BJ (cell line): ENCODE measurements around the gene AP5Z1. TPM values are rescaled to one million over a fixed set of nuclear protein-coding genes. Genes with fewer than 3 reads are reported as not detected.

ENCODE experiments used
- CTCF ChIA-PET: fragments of 350-600 bp; formaldehyde crosslinking; extraction: SDS; loops from one replicate; lab custom pipeline; 2021; ENCODE audit warnings: antibody characterized with exemption, inconsistent platforms; lab: Yijun Ruan, JAX
- POLR2A ChIA-PET: fragments of 300-600 bp; sonication (Branson Sonifier 250); formaldehyde crosslinking; extraction: SDS; loops from one replicate; lab custom pipeline; 2021; ENCODE audit warnings: antibody characterized with exemption; lab: Charles Lee
- DNase-seq: peaks from one replicate; pipeline ENCODE4 v3.0.0-alpha.2; 2011; ENCODE audit warnings: low read depth
- H3K27me3 ChIP-seq: 2 replicates; pipeline ENCODE4 v1.6.0; 2011; ENCODE audit warnings: low read length; ENCODE audit not compliant: control insufficient read depth, insufficient read depth
- H3K36me3 ChIP-seq: 2 replicates; pipeline ENCODE4 v1.5.1; 2011; ENCODE audit warnings: low read length; ENCODE audit not compliant: control insufficient read depth, insufficient read depth
- H3K4me3 ChIP-seq: 2 replicates; pipeline ENCODE4 v1.5.1; 2011; ENCODE audit warnings: low read depth, mild to moderate bottlenecking, control low read depth, low read length
- polyA plus RNA-seq: library from polyadenylated mRNA; depleted of rRNA; stranded (reverse); fragments of >200 nt; gene quantifications from 2 replicates; pipeline ENCODE4 v1.2.3, GENCODE V29; 2011
- TF ChIP-seq, protein P1 (sequence below): IDR thresholded peaks from 2 replicates; pipeline ENCODE4 v1.5.1; 2011; ENCODE audit warnings: low read depth, mild to moderate bottlenecking, control low read depth, inconsistent platforms, low read length, moderate library complexity; ENCODE audit not compliant: insufficient read depth

AP5Z1 gene
- polyA plus RNA-seq, 1 experiment: 27.3 TPM

DNA sequence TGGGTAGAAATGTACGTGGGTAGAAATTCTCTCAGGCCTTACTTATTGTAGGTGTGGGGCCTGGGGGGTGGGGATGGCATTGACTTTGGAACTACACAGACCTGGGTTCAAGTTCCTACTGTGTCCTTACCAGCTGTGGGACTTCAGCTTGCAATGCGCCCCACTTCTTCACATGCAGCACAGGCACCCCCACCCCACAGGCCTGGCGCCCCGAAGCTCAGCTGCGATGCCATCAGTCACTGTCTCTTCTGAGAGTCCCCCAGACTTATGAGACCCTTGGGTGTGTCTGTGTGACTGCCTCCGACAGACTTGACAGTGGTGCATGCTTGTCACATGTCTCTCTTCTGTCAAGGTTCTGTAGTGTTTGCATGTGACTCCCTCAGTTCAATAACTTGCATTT is 3.1 kb upstream of the AP5Z1 start:
- TF ChIP-seq, protein P1, sequence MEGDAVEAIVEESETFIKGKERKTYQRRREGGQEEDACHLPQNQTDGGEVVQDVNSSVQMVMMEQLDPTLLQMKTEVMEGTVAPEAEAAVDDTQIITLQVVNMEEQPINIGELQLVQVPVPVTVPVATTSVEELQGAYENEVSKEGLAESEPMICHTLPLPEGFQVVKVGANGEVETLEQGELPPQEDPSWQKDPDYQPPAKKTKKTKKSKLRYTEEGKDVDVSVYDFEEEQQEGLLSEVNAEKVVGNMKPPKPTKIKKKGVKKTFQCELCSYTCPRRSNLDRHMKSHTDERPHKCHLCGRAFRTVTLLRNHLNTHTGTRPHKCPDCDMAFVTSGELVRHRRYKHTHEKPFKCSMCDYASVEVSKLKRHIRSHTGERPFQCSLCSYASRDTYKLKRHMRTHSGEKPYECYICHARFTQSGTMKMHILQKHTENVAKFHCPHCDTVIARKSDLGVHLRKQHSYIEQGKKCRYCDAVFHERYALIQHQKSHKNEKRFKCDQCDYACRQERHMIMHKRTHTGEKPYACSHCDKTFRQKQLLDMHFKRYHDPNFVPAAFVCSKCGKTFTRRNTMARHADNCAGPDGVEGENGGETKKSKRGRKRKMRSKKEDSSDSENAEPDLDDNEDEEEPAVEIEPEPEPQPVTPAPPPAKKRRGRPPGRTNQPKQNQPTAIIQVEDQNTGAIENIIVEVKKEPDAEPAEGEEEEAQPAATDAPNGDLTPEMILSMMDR: no peak
- H3K4me3 ChIP-seq: no peak overlapping the region
- H3K36me3 ChIP-seq: no peaks in the 10 kb centered on the region; the same call in 1 of the 2 replicates
- POLR2A ChIA-PET: no interaction called here
- no peak for DNase-seq
- H3K27me3 ChIP-seq: no peaks in the 10 kb centered on the region
- CTCF ChIA-PET: no interaction called here

DNA sequence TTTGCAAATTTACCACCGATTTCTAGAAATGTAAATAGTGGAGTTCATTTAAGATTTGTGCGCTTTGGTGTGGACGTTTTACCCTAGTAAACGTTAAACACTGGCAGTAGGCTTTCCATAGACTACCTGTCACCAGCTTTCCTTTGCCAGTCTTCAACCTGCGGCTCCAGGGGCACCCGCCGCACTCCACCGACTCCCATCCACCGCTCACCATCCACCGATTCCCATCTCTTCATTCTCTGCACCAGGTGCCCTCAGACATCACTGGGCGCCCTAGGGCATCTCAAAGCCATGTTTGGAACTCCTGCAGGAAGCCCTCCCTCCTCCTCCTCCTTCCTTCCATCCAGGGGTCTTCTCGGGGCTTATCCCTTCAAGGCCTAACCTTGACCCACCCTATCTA is 1.4 kb upstream of the AP5Z1 start:
- H3K27me3 ChIP-seq: no peaks in the 10 kb centered on the region

DNA sequence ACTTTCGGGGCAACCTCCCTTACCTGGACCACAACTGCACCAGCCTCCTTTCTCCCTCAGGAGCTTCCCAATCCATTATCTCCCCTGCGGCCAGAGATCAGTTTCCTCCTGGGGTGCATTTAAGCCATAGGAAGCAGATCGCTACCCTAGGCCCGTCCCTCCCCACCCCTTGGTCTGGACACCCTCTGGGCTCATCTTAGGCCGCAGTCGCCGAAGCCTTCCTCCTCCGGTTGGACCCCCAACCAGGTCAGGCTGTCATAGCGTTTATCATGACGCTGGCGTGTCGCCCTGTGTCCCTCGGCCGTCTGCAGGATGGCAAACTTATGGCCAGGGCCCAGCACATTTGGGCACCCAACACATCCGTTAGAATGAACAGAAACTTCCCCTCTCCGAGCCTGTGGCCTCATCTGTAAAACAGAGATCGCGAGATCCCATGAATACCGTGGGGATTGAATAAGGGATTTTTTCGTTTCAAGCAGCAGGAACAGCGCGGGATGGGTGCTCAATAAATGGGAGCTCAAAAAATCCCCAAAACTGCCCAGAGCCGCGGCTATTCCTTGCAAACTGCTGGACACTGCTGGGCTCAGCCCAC is 669 bp upstream of the AP5Z1 start:
- CTCF ChIA-PET: interaction anchor here (1.1 to 1.4 kb wide), 4 partner anchors 18 to 310 kb away, joined by 3 to 5 read pairs (median 3); no protein-coding TSS in a partner anchor

More for the DNA sequence above, 1.4 kb upstream of the AP5Z1 start:
- TF ChIP-seq, protein P1: no peak
- no peaks in the 10 kb centered on the region; the same call in 1 of the 2 replicates for H3K36me3 ChIP-seq
- POLR2A ChIA-PET: no interaction called here
- CTCF ChIA-PET: interaction anchor here (1.2 kb wide), 1 partner anchor 18 kb away, joined by 3 read pairs; no protein-coding TSS in a partner anchor
- no peak for DNase-seq
- no peak overlapping the region for H3K4me3 ChIP-seq

DNA sequence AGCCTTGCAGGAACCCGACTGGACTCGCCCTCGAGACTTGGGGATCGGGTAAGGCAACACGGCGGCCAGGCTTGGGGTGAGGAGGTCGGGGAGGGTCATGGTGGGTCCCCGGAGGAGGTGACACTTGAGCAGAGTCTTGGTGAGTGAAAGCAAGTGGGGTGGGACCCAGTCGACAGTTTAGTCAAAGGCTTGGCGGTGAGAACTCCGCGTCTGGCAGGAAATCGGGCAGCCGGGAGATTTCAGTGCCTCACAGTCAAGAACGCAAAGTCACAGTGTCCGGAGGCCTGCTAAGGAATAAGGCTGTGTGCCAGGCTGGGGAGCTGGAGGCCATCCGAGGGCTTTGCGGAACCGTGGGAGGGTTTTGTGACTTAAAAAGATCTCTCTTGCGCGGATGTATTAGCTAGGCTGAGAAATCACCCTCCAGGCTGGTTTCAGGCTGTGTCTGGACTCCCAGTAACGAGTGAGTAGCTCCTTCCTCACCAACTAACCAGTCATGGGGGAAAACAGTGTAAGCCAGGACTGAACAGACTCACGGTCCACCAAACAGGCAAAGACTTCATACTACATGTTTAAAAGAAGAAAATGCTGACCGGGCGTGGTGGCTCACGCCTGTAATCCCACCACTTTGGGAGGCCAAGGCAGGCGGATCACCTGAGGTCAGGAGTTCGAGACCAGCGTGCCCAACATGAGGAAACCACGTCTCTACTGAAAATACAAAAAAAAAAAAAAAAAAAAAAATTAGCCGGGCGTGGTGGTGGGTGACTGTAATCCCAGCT is 613 bp downstream of the AP5Z1 start:
- peak; percentile 2 for DNase-seq
- TF ChIP-seq, protein P1: no peak
- ChIA-PET CTCF (interaction anchor here (1.2 kb wide), 1 partner anchor 30 kb away, joined by 3 read pairs; no protein-coding TSS in a partner anchor), POLR2A (interaction anchor here (0.6 kb wide), 1 partner anchor 31 kb away, joined by 3 read pairs; no protein-coding TSS in a partner anchor)
- Histone ChIP-seq H3K36me3 (peaks cover 3% of the 10 kb centered on the region), H3K4me3 (peak overlapping the region; percentile 100), H3K27me3 (no peaks in the 10 kb centered on the region)

More for the DNA sequence above, 669 bp upstream of the AP5Z1 start:
- no peaks in the 10 kb centered on the region; the same call in 1 of the 2 replicates for H3K36me3 ChIP-seq
- H3K27me3 ChIP-seq: no peaks in the 10 kb centered on the region
- peak; percentile 28 for DNase-seq
- TF ChIP-seq, protein P1: no peak
- POLR2A ChIA-PET: interaction anchor here (0.6 kb wide), 1 partner anchor 93 kb away, joined by 4 read pairs; no protein-coding TSS in a partner anchor
- peak overlapping the region; percentile 100 for H3K4me3 ChIP-seq

DNA sequence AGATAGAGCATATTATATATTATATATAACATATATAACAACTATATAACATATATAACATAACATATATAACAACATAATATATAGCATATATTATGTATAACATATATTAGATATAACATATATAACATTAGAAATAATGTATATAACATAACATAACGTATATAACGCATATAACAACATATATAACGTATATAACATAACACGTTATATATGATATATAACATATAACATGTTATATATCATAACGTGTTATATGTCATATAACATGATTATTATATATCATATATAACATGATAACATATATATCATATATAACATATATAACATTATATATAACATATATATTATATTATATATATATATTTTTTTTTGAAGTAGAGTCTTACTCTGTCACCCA is 3.7 kb downstream of the AP5Z1 start:
- Histone ChIP-seq H3K4me3 (no peak overlapping the region), H3K27me3 (no peaks in the 10 kb centered on the region), H3K36me3 (peaks cover 16% of the 10 kb centered on the region)
- DNase-seq: no peak
- TF ChIP-seq, protein P1: no peak
- CTCF ChIA-PET: interaction anchor here (1.0 to 2.3 kb wide), 2 partner anchors 13 to 307 kb away, joined by 6 to 10 read pairs; no protein-coding TSS in a partner anchor
- POLR2A ChIA-PET: no interaction called here
